Fibroblast of pulmonary artery (primary cell): ENCODE results near the gene PITRM1.
"Not testable (repeated sequence)": the region's sequence is repeated elsewhere in the genome, so short reads cannot be mapped to it uniquely, and the experiment has no call there.

Experiments used
- DNase-seq: peaks from one replicate; pipeline ENCODE4 v3.0.0-alpha.2; 2010; ENCODE audit warnings: low read depth
- H3K4me3 ChIP-seq: replicated peaks from 2 replicates; pipeline ENCODE4 v1.5.1; 2011; ENCODE audit warnings: low read depth, mild to moderate bottlenecking, control low read depth, low read length, moderate library complexity
- TF ChIP-seq, protein P1 (sequence below): IDR thresholded peaks from 2 replicates; pipeline ENCODE4 v1.5.1; 2011; ENCODE audit warnings: mild to moderate bottlenecking, control low read depth, low read length, inconsistent platforms; ENCODE audit errors: missing control alignments

The PITRM1 gene

GRCh38 chr10:3192856-3193635, 20.5 kb upstream of the PITRM1 start:
- TF ChIP-seq, protein P1, sequence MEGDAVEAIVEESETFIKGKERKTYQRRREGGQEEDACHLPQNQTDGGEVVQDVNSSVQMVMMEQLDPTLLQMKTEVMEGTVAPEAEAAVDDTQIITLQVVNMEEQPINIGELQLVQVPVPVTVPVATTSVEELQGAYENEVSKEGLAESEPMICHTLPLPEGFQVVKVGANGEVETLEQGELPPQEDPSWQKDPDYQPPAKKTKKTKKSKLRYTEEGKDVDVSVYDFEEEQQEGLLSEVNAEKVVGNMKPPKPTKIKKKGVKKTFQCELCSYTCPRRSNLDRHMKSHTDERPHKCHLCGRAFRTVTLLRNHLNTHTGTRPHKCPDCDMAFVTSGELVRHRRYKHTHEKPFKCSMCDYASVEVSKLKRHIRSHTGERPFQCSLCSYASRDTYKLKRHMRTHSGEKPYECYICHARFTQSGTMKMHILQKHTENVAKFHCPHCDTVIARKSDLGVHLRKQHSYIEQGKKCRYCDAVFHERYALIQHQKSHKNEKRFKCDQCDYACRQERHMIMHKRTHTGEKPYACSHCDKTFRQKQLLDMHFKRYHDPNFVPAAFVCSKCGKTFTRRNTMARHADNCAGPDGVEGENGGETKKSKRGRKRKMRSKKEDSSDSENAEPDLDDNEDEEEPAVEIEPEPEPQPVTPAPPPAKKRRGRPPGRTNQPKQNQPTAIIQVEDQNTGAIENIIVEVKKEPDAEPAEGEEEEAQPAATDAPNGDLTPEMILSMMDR, result peak; percentile 90
- DNase-seq, result peak; percentile 77
- H3K4me3 ChIP-seq, result no peak overlapping the region

DNA sequence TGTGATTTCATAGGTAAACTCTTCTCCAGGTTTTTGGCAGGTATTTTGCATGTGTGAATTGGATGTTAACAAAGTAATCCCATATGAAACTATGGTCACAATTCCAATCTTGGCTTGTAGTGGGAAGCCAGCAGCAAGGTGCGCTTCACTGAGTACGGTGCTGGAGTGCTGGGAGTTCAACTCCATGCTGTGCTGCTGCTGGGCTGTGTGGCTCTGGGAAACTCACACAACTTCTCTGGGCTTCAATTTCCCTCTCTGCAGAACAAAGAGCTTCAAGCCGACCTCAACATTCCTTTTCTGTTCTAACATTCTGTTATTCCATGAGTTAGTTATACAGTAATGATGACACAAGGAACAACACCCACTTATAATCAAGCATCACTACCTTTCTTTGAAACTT, 18.2 kb upstream of the PITRM1 start:
- H3K4me3 ChIP-seq, result no peak overlapping the region
- no peak for DNase-seq
- TF ChIP-seq, protein P1, result no peak

GRCh38 chr10:3187229-3187628, 14.6 kb upstream of the PITRM1 start:
- H3K4me3 ChIP-seq, DNase-seq: not testable (repeated sequence)

DNA sequence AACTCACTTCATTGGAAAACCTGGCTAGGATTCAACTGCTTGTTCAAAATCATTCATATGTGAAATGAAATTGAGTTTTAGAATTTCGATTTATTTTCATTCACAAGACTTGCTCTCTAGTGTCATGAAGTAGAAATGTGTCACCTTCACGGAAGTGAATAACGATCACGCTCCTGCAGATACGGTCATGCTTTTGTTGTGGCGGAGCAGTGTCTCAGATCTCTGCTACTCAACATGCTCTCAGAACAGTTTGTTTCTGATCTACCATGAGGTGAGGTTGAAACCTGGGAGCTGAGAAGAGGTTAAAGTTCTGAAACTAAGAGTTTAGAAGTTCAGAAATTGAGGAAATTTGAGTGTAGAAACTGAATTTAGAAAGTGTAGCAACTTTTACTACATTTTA, 13.8 kb upstream of the PITRM1 start:
- TF ChIP-seq, protein P1, result no peak
- DNase-seq, result no peak
- H3K4me3 ChIP-seq, result no peak overlapping the region

GRCh38 chr10:3185386-3185785, 12.8 kb upstream of the PITRM1 start:
- no peak for DNase-seq
- no peak overlapping the region for H3K4me3 ChIP-seq
- TF ChIP-seq, protein P1, result no peak

DNA sequence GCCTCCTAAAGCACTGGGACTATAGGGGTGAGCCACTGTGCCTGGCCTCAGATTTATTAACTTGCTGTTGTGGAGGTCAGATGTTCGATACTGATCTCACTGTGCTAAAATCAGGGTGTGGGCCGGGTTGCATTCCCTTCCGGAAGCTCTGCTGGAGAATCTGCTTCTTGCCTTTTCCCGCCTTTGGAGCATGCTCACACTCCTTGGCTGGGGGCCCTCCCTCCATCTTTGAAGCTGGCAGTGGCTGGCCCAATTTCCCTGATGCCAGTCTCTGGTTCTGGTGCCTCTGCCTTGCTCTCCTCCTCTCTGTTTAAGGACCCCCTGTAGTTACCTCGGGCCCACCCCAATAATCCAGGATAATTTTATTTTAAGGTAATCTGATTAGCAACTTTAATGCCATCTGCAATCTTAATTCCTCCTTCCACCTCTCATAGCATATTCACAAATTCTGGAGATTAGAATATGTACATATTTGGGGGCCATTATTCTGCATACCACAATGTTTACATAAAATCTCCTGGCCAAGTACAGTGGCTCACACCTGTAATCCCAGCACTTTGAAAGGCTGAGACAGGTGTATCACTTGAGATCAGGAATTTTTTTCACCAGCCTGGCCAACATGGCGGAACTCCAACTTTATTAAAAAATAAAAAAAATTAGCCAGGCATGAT, 7.9 kb upstream of the PITRM1 start:
- H3K4me3 ChIP-seq, result no peak overlapping the region
- TF ChIP-seq, protein P1, result no peak
- DNase-seq, result no peak

DNA sequence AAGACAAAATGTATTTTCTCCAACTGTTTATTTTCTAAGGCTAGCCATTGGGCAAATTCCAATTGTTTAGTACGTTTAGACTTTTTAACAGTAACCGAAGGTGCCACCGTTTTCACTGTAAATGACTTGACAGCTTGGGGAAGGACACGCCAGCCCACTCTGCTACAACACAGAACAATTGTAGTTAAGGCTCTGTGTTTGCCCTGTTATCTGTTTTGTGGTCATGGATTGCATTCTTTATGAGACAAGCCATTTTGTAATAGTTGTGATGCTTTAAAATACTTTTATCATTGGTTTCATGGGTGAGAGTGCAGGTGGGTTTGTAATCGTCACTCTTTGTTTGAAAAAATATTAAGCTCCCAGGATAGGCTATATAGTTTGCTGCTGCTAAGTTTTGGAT, 6.6 kb upstream of the PITRM1 start:
- peak; percentile 40 for DNase-seq
- H3K4me3 ChIP-seq, result no peak overlapping the region
- TF ChIP-seq, protein P1, result no peak
